ENCODE measurements around the gene CBFA2T2.
"Not testable (repeated sequence)": the region's sequence is repeated elsewhere in the genome, so short reads cannot be mapped to it uniquely, and the experiment has no call there.

CBFA2T2 gene

DNA sequence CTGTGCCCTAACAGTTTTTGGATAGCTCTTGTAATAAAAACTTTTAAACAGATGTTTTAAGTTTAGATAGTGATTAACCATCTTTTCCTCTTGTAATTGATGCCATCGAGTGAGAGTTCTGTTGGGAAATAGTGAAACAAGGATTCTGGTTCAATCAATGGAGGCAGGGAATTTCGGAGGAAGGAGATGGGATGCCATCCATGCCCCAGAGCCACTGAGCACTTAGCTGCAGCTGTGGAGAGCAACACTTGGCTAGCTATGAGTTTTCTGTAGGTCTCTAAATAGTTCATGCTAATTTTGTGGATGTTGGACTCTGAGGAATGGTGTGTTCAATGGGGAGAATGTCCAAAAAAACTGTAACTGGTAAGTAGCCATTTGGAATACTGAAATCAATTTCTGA lies 16.7 kb downstream of the CBFA2T2 start:
- DNase-seq (ENCODE audit: low read depth in 2 of 2) = no peak

DNA sequence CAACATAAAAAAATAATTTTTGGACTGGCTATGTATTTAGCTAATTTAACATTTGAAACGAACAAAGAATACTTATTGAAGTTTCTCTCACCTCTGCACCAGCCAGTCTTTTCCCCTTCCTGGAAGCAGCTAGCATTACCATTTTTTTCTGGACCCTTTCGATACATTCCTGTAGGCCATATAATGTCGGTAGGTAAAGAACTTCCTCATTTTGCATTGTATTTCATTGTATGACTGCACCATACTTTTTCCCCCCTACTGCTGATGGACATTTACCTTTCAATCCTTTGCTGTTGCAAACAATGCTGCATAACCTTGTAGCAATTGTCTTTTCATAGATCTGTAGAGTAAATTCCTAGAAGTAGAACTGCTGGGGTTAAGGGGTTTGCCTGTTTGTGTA lies 17.6 kb downstream of the CBFA2T2 start:
- DNase-seq (ENCODE audit: low read depth in 2 of 2) = no peak

DNA sequence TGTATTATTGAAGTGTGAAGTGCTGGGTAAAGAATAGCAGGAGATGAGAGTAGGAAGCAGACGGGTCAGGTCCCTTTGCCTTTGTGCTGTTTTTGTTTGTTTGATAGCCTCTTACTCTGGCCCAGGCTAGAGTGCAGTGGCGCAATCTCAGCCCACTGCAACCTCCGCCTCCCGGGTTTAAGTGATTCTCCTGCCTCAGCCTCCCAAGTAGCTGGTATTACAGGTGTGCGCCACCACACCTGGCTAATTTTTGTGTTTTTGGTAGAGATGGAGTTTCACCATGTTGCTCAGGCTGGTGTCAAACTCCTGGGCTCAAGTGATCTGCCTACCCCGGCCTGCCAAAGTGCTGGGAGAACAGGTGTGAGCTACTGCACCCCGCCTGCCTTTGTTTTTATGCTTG lies 18.1 kb downstream of the CBFA2T2 start:
- not testable (repeated sequence) for DNase-seq (ENCODE audit: low read depth in 2 of 2)

DNA sequence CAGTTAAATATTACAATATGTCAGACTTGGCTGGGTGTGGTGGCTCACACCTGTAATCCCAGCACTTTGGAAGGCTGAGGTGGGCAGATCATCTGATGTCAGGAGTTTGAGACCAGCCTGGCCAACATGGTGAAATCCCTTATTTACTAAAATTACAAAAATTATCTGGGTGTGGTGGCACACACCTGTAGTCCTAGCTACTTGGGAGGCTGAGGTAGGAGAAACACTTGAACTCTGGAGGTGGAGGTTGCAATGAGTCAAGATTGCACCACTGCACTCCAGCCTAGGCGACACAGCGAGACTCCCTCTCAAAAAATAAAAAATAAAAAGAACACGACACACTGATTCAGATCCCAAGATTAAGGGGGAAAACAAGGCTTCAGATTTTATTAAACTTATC lies 19.2 kb downstream of the CBFA2T2 start:
- not testable (repeated sequence) for DNase-seq (ENCODE audit: low read depth in 2 of 2)

DNA sequence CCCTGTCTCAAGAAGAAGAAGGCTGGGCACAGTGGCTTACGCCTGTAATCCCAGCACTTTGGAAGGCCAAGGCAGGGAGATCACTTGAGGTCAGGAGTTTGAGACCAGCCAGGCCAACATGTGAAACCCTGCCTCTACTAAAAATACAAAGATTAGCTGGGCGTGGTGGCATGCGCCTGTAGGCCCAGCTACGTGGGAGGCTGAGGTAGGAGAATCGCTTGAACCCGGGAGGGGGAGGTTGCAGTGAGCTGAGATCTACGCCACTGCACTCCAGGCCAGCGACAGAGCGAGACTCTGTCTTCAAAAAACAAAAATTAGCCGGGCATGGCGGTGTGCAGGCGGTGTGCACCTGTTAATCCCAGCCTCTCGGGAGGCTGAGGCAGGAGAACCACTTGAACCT lies 22.0 kb downstream of the CBFA2T2 start:
- not testable (repeated sequence) for DNase-seq (ENCODE audit: low read depth in 2 of 2)

DNA sequence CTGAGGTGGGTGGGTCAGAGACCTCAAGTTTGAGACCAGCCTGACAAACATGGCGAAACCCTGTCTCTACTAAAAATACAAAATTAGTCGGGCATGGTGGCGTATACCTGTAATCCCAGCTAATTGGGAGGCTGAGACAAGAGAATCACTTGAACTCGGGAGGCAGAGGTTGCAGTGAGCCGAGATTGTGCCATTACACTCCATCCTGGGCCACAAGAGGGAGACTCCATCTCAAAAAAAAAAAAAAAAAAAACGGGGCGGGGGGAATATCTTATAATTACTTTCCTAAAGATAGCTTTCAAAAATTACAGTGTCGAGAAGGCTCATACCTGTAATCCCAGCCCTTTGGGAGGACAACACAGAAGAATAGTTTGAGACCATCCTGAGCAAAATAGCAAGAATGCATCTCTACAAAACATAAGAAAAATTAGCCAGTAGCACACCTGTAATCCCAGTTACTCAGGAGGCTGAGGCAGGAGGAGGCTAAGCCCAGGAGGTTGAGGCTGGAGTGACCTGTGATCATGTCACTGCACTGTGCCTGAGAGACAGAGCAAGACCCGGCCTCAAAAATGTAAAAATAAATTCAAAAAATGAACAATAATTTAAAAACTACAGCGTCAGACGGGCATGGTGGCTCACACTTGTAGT lies 25.8 kb downstream of the CBFA2T2 start:
- no peak for DNase-seq (ENCODE audit: low read depth in 2 of 2)

DNA sequence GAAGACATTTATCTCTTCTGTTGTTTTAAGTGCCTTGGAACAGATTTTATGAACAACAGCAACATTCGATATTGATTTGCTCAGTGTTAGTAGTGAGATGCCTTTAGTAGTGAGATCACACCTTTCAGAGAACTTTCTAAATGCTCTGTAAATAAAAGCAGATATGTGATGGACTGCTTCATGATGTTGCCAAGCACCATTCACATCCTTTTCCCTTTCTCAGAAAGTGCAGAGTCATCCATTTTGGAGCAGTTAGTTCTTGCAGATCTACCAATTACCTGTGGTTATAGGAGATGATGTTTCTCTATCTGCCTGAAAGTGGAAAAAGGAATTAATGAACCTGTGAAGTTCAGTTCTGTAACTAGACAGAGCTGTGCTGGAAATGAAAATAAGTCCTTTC lies 27.0 kb downstream of the CBFA2T2 start:
- no peak for DNase-seq (ENCODE audit: low read depth in 2 of 2)

DNA sequence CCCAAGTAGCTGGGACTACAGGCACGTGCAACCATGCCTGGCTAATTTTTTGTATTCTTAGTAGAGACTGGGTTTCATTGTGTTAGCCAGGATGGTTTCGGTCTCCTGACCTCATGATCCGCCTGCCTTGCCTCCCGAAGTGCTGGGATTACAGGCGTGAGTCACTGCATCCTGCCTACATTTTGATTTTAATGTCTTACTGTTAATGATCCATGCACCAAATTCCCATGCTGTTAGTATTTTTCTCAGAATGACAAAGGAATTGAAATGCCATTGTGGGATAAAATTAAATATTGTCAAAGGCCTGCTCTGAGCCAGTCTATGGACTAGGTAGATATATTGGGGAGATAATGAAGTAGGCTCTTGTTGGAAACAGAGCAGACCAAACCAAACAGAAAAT lies 28.2 kb downstream of the CBFA2T2 start:
- no peak for DNase-seq (ENCODE audit: low read depth in 2 of 2)

DNA sequence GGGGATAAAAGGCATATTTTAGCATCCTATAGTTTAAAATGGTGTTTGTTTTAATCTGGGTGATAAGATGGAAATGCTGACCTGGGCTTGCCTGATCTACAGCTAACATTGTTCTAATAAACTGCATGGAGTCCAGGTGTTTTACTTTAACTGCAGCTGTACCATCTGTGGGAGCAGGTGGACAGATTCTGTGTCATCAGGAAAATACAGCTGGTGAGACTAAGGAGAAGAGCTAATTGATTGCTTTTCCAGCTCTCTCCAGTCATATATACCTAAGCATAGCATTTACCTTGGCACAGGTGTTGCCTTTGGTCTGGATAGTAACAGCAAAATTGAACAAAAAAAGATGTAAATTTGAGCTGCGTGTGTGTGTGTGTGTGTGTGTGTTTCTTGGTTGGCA lies 31.6 kb downstream of the CBFA2T2 start:
- no peak for DNase-seq (ENCODE audit: low read depth in 2 of 2)

DNA sequence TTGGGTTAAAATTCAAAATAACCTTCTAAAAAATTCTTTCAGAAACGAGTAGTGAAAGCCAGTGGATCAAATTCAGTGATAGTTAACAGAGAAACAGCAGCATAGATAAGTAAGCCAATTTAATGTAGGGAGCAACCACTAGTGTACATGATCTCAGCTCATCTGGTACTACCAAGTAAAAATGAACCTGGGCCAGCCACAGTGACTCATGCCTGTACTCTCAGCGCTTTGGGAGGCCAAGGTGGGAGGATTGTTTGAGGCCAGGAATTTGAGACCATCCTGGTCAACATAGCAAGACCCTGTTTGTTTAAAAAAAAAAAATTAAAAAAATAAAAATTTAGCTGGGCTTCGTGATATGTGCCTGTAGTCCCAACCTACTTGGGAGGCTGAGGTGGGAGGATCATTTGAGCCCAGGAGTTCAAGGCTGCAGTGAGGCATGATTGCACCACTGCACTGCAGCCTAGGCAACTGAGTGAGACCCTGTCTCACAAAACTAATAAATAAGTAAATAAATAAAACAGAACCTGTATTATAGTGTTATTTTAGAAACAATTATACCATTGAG lies 32.4 kb downstream of the CBFA2T2 start:
- no peak for DNase-seq (ENCODE audit: low read depth in 2 of 2)

DNA sequence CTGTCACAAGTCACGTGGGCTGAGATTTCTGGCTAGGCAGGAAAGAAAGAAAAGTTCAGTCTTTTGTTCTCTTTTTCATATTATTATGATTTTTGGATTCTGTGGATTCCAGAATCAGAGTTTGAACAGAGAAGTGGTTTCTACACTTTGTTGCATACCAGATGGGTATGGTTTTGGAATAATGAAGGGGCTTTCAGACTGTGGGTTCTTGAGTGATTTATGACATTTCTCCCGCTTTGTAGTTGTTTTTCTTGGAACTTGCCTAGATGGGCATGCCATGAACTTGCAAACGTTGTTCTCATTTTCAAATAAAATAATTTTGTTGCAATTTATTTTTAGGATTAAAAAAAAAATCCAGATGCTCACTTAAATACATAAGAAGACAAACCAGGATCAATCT lies 34.4 kb downstream of the CBFA2T2 start:
- DNase-seq (ENCODE audit: low read depth in 2 of 2) = no peak

DNA sequence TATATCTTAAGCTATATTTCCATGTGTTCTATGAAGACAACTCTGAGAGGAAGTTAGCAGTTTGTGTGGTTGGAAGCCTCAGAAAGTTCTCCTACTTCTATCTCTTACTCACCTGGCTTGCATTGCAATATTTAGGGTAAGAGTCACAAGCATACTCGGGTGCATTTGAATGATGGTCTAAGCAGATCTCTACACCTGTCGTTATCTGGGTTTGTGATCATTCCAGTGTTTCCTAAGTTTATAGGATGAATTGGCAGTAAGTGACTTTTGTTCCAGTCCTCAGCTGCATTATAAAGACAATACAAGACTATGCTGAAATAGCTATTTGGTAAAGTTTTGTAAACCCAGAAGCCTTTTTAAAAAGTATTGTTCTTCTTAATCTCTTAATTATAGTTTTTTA lies 36.9 kb downstream of the CBFA2T2 start:
- no peak for DNase-seq (ENCODE audit: low read depth in 2 of 2)

DNA sequence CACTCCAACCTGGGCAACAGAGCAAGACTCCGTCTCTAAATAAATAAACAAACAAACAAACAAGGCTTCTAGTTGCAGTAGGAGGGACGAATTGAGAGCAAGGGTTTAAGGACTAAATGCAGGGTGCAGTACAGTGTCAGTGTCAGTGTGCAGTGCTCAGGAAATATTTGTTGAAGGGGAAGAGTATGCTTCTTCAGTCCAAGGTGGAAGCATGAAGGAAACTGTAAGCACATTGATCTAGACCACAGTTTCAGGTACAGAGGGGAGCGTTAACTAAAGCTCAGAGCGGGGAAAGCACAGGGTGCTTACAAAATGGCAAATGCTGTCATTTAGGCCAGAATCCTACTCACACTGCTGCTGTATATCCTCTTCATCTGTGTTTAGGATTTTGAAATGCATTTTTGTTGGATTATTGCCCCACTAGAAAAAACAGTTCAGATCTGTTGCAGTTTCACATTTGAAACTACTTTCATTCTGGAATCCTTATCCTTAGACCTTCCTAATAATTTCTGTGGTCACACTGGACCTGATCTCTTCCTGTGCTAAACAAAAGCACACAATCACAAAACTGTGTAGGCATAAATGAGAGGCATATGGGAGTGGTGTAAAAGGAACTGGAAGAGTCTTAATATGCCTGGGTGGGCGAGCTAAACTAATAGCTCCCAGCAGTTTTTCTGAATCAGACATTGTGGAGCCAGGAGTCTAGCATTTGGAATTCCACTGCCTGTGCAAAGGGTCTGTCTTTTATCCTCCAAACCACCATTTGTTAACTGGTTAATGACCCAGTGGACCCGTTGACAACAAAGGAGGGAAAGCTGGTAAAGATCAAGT lies 41.4 kb downstream of the CBFA2T2 start:
- DNase-seq (ENCODE audit: low read depth in 2 of 2) = no peak

DNA sequence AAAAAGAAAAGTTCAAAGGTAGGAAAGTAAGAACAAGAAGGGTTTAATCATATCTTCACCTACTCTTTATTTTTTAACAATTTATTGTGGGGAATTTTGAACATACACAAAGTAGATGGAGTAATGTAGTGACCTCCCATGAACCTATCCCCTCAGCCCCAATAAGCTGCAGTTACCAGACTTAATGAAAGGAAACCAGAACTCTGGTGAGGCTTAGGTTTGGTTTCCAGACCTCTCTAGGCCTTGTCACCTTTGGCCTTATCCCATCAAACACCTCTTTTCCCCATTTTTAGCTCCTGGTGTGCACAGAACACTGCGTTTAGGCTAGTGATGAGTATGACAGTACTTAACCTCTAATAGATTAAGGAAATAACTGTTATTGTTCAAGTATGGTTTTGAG lies 42.0 kb downstream of the CBFA2T2 start:
- DNase-seq (ENCODE audit: low read depth in 2 of 2) = no peak

DNA sequence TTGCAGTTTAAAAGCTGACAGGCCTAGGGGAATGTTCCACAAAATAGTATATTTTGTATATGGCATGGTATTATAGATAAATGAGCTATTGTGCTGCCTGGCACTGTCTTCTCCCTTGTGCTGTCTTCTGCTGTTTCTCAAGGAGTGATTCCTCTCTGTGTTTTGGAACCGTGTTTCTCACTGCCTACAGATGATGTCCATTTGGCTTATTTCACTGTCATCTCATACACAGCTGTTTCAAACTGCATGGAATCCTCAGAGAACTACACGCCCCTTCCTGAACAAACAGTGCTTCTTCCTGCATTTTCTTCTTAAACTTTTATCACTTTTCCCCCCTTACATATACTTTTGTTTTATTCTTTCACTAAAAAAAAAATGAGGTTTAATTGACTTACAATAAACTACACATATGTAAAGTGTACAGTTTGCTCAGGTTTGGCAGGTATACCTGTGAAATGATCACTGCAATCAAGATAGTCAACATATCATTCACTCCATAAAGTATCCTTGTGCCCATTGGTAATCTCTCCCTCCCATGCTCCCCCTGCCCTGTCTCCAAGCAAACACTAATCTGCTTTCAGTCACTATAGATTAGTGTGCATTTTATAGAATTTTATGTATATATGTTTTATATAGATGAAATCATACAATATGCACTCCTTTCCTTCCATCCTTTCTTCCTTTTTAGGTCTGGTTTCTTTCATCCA lies 43.0 kb downstream of the CBFA2T2 start:
- no peak for DNase-seq (ENCODE audit: low read depth in 2 of 2)

DNA sequence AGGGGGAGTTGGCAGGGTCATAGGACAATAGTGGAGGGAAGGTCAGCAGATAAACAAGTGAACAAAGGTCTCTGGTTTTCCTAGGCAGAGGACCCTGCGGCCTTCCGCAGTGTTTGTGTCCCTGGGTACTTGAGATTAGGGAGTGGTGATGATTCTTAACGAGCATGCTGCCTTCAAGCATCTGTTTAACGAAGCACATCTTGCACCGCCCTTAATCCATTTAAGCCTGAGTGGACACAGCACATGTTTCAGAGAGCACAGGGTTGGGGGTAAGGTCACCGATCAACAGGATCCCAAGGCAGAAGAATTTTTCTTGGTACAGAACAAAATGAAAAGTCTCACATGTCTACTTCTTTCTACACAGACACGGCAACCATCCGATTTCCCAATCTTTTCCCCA lies 45.8 kb downstream of the CBFA2T2 start:
- not testable (repeated sequence) for DNase-seq (ENCODE audit: low read depth in 2 of 2)

DNA sequence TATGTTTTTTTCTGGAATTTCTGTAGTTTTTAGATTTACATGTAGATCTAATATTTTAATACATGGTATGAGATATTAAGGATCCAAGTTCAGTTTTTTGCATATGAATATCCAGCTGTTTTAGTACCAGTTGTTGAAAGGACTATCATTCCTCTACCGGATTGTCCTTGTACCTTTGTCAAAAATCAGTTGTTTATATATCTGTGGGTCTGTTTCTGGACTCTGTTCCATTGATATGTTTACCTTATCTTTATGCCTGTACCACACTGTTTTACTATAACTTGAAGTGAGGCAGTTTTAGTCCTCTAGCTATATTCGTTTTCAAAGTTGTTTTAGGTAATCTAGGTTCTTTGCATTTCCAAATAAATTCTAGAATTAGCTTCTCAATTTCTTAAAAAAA lies 47.7 kb downstream of the CBFA2T2 start:
- no peak for DNase-seq (ENCODE audit: low read depth in 2 of 2)

DNA sequence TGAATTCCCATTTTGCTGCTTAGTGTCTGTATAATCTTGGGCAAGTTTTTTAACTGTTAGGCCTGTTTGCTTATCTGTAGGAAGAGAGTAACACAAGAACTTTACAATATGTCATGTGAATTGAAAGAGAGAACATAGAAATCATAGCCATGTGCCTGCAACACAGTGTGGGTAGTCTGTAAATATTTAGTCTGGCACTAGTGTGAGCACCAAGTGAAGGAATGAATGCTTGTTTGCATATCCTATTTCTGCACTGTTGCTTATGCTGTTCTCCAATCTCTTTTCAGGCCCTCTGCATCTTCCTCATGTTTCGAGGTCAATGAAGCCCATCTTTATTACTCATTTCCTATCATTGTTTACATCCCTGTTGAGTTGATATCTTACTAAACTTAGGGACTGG lies 49.2 kb downstream of the CBFA2T2 start:
- no peak for DNase-seq (ENCODE audit: low read depth in 2 of 2)

DNA sequence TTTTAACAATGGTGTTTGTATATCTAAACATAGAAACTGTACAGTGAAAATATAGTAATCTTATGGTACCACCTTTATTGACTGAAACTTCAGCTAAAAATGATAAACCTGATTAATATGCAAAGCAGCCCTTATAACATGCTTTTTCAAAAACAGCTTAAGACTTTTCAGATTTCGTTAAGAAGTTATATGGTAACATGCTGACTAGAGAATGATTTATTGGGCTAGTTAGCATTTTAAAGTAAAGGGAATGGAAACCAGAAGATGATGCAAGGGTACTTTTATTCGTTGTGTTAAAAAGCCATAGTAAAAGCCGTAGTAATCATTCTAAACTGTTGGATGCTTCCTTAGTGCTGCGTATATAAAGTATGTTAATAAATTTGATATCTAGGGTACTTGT lies 50.5 kb downstream of the CBFA2T2 start:
- no peak for DNase-seq (ENCODE audit: low read depth in 2 of 2)

DNA sequence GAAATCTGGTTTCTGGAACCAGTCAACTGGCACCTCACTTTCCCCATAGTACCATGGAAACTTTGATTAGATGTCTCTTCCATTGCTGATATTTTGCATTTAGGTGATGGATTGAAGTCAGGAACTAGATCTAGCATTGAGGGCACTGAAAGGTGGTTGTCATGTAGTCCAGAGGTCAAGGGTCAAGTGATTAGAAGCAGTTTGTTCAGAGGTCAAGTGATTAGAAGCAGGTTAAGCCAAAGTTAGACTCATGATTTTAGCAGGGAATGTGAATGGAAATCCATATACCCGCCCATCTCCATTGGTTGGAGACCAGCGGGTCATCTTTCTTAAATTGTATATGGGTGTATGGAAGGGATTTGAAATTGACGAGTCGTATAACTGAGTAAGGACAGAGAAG lies 51.2 kb downstream of the CBFA2T2 start:
- no peak for DNase-seq (ENCODE audit: low read depth in 2 of 2)

DNA sequence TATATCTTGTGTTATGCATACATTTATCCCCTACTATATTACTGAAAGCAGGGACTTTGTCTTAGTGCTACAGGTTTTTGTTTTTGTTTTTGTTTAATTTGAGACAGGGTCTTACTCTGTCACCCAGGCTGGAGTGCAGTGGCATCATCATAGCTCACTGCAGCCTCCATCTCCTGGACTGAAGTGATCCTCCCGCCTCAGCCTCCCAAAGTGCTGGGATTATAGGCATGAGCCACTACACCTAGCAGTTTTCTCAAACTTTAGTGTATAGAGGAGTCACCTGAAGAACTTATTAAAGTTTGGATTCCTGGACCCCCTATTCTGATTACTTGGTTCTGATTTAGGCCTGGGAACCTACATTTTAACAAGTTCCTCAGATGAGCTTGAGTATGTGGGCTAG lies 51.9 kb downstream of the CBFA2T2 start:
- DNase-seq (ENCODE audit: low read depth in 2 of 2) = no peak

DNA sequence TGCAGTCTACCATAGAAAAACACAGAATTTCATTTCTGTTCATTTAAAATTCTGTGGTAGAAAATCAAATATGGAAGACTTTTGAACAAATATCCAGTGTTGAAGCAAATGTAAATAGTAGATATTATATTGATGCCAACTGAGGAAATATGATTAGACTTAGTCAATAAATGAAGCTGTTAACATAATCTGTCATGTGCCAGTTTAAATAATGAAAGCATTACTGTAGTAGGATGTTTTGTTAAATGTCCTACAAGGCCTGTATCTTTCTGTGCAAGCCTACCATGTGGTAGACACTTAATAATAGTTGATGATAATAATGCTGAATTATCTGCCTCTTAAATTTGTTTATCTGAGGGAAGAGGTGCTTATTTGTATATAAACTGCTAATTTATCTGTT lies 55.9 kb downstream of the CBFA2T2 start:
- DNase-seq (ENCODE audit: low read depth in 2 of 2) = no peak

All from stimulated activated CD8-positive, alpha-beta memory T cell treated with anti-CD3 and anti-CD28 coated beads, Interleukin-7, amount 100 ng/mL, for 4 hours (primary cell).